GM15510 (cell line): ENCODE measurements around the gene SLMAP.

Source experiments
- POLR2A ChIP-seq: IDR thresholded peaks from 3 replicates; pipeline ENCODE4 v1.6.1; 2011; ENCODE audit warnings: borderline replicate concordance; ENCODE audit not compliant: insufficient read length; ENCODE audit errors: extremely low read depth

Gene SLMAP

GRCh38 chr3:57755741-57756527 is at the start of gene SLMAP:
Gene SLMAP, plus strand, starts transcription at chr3:57756309. Its CDS starts 1,343 bp downstream, at chr3:57757652.
- peak; percentile 83 for TF ChIP-seq POLR2A

GRCh38 chr3:57706462-57706861 is 49.6 kb upstream of the SLMAP start:
- no peak for TF ChIP-seq POLR2A

- TF ChIP-seq POLR2A: no peak
These were observed 47.1 kb upstream of the SLMAP start for GRCh38 chr3:57709031-57709430.

GRCh38 chr3:57709559-57709958 is 46.5 kb upstream of the SLMAP start:
- TF ChIP-seq POLR2A: no peak

GRCh38 chr3:57715686-57716085 is 40.4 kb upstream of the SLMAP start:
- TF ChIP-seq POLR2A: no peak

GRCh38 chr3:57717205-57717868 is 38.8 kb upstream of the SLMAP start:
- TF ChIP-seq POLR2A: no peak

GRCh38 chr3:57718118-57718517 is 38.0 kb upstream of the SLMAP start:
- no peak for TF ChIP-seq POLR2A

GRCh38 chr3:57726397-57726796 is 29.7 kb upstream of the SLMAP start:
- no peak for TF ChIP-seq POLR2A

- TF ChIP-seq POLR2A: no peak
These were observed 29.0 kb upstream of the SLMAP start for GRCh38 chr3:57727106-57727505.

- TF ChIP-seq POLR2A: no peak
These were observed 26.6 kb upstream of the SLMAP start for GRCh38 chr3:57729334-57730045.

GRCh38 chr3:57730682-57731081 is 25.4 kb upstream of the SLMAP start:
- TF ChIP-seq POLR2A: no peak

GRCh38 chr3:57731311-57731710 is 24.8 kb upstream of the SLMAP start:
- TF ChIP-seq POLR2A: no peak

GRCh38 chr3:57733790-57734189 is 22.3 kb upstream of the SLMAP start:
- no peak for TF ChIP-seq POLR2A

GRCh38 chr3:57735405-57735804 is 20.7 kb upstream of the SLMAP start:
- TF ChIP-seq POLR2A: no peak

- no peak for TF ChIP-seq POLR2A
These were observed 18.3 kb upstream of the SLMAP start for GRCh38 chr3:57737840-57738239.
